Thyroid gland (tissue), 4 donors: ENCODE measurements around the gene NOCT.

Experiments
- POLR2A ChIP-seq, 2 donors: fragments of 450-650 bp; IDR thresholded peaks; one replicate each; pipeline ENCODE4 v1.6.1; 2017; ENCODE audit warnings: antibody characterized with exemption in 2 of 2, mild to moderate bottlenecking in 2 of 2, moderate library complexity in 1 of 2
- TF ChIP-seq, protein P1 (sequence below), 6 experiments: fragments of 200-600 bp in 3 of 6; fragments of 450-650 bp in 3 of 6; sonication (generic) in 3 of 6; IDR thresholded peaks; one replicate each; pipeline ENCODE4 v1.5.1; 2016 to 2019; ENCODE audit warnings: antibody characterized with exemption in 6 of 6, mild to moderate bottlenecking in 2 of 6, inconsistent platforms in 1 of 6, moderate library complexity in 1 of 6

DNA sequence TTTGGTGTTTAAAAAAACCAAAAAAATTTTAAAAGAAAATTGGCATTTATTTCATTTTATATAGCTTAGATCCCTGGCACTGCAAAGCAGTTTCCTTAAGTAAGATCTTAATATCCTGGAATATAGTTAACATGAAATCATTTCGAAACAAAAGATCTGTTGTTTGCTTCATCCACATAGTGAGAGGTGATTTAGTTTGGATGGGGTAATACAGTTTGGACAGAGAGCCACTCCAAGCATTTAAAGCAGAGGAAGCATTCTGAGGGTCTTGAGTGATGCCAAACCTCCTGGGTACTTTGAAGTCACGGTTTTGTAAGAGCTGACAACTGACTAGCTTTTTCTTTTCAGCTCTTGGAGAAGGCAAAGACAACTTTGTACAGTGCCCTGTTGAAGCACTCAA lies 28.7 kb downstream of the NOCT start:
- TF ChIP-seq, protein P1, sequence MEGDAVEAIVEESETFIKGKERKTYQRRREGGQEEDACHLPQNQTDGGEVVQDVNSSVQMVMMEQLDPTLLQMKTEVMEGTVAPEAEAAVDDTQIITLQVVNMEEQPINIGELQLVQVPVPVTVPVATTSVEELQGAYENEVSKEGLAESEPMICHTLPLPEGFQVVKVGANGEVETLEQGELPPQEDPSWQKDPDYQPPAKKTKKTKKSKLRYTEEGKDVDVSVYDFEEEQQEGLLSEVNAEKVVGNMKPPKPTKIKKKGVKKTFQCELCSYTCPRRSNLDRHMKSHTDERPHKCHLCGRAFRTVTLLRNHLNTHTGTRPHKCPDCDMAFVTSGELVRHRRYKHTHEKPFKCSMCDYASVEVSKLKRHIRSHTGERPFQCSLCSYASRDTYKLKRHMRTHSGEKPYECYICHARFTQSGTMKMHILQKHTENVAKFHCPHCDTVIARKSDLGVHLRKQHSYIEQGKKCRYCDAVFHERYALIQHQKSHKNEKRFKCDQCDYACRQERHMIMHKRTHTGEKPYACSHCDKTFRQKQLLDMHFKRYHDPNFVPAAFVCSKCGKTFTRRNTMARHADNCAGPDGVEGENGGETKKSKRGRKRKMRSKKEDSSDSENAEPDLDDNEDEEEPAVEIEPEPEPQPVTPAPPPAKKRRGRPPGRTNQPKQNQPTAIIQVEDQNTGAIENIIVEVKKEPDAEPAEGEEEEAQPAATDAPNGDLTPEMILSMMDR (IDR thresholded peaks at IDR 0.05): no peak
- no peak for TF ChIP-seq POLR2A (IDR thresholded peaks at IDR 0.05)
